Calu3 (cell line): Measurements from ENCODE around the gene ZBTB12. TPM values are rescaled to one million over a fixed set of nuclear protein-coding genes. Genes with fewer than 3 reads are reported as not detected.
"Not testable (repeated sequence)": the region's sequence is repeated elsewhere in the genome, so short reads cannot be mapped to it uniquely, and the experiment has no call there.

Source experiments
- BruUV-seq: library from RNA; stranded (reverse); fragments of 400-500 nt; replicated peaks from 2 replicates; lab custom pipeline; 2021; lab: Mats Ljungman, UMichigan
- CTCF ChIA-PET: fragments of 300-600 bp; sonication (Branson Sonifier 250); formaldehyde crosslinking; loops from one replicate; lab custom pipeline; 2022; ENCODE audit warnings: antibody characterized with exemption; lab: Charles Lee
- DNase-seq: peaks from one replicate; pipeline ENCODE4 v3.0.0; 2022
- H3K27ac Mint-ChIP-seq: one replicate; pipeline ENCODE4 v1.8.0; 2022; ENCODE audit warnings: mixed read lengths; ENCODE audit not compliant: unreplicated experiment
- H3K27me3 Mint-ChIP-seq: one replicate; pipeline ENCODE4 v1.8.0; 2022; ENCODE audit warnings: mixed read lengths; ENCODE audit not compliant: unreplicated experiment
- H3K36me3 Mint-ChIP-seq: one replicate; pipeline ENCODE4 v1.8.0; 2022; ENCODE audit warnings: mild to moderate bottlenecking, moderate library complexity, mixed read lengths; ENCODE audit not compliant: insufficient read depth, unreplicated experiment
- H3K4me1 Mint-ChIP-seq: one replicate; pipeline ENCODE4 v1.8.0; 2022; ENCODE audit warnings: mild to moderate bottlenecking, low read depth, mixed read lengths; ENCODE audit not compliant: unreplicated experiment
- H3K4me3 Mint-ChIP-seq: one replicate; pipeline ENCODE4 v1.8.0; 2022; ENCODE audit warnings: mild to moderate bottlenecking, low read depth, moderate library complexity, mixed read lengths; ENCODE audit not compliant: unreplicated experiment
- H3K9me3 Mint-ChIP-seq: one replicate; pipeline ENCODE4 v1.8.0; 2022; ENCODE audit warnings: low read depth, mixed read lengths; ENCODE audit not compliant: unreplicated experiment
- CTCF ChIP-seq: fragments of 200-600 bp; IDR thresholded peaks from one replicate; pipeline ENCODE4 v1.8.0; 2022; ENCODE audit warnings: antibody characterized with exemption; ENCODE audit not compliant: unreplicated experiment
- intact Hi-C: fragments of 100-400 bp; cut with micrococcal nuclease; formaldehyde crosslinking; loops from one replicate; pipeline ENCODE4 v1.10.0; 2022; ENCODE audit not compliant: unreplicated experiment
- total RNA-seq: library from RNA; stranded (reverse); gene quantifications from 2 replicates; pipeline ENCODE4 v1.2.3, GENCODE V29; 2022

The ZBTB12 gene
- total RNA-seq, 1 experiment from 2014 or later: 28.1 TPM

DNA sequence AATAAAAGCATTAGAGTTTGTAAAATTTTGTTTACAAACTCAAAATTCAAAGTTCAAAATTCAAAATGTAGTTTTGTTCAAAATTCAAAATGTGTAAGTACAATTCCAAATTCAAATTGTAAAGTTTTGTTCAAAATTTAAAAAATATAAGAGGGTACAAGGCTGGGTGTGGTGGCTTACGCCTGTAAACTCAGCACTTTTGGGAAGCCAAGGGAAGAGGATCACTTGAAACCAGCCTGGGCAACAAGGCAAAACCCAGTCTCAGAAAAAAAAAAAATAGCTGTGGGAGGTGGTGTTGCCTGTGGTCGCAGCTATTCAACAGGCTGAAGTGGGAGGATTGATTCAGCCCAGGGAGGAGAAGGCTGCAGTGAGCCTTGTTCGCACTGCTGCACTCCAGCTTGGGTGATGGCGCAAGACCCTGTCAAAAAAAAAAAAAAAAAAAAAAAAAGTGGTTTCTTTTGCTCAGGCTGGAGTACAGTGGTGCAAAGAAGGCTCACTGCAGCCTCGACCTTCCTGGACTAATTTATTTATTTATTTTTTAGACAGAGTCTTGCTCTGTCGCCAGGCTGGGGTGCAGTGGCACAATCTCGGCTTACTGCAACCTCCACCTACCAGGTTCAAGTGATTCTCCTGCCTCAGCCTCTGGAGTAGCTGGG lies 5.4 kb upstream of the ZBTB12 start:
- no peak for DNase-seq
- intact Hi-C loops: no loop called here
- CTCF ChIA-PET: interaction anchor here (0.6 to 0.7 kb wide), 3 partner anchors 8 to 704 kb away, joined by 3 to 5 read pairs (median 4); no protein-coding TSS in a partner anchor

DNA sequence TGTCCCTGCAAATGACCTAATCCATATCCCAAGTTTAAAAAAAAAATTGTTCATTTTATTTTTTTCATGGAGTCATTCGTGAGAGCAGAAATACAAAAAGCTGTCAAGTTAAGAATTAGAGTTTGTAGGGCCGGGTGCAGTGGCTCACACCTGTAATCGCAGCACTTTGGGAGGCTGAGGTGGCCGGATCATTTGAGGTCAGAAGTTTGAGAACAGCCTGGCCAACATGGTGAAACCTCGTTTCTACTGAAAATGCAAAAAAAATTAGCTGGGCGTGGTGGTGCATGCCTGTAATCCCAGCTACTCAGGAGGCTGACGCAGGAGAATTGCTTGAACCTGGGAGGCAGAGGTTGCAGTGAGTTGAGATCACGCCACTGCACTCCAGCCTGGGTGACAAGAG lies 4.8 kb upstream of the ZBTB12 start:
- Mint-ChIP-seq H3K4me1 (peaks cover 35% of the 10 kb centered on the region), H3K27ac (peak overlapping the region; percentile 8), H3K36me3 (peaks cover 26% of the 10 kb centered on the region)
- H3K27me3 Mint-ChIP-seq, BruUV-seq, intact Hi-C loops, H3K9me3 Mint-ChIP-seq, H3K4me3 Mint-ChIP-seq, DNase-seq: not testable (repeated sequence)
- CTCF ChIA-PET: interaction anchor here (0.7 to 1.5 kb wide), 4 partner anchors 8 to 704 kb away, joined by 3 to 5 read pairs (median 4); no protein-coding TSS in a partner anchor

More for the DNA sequence above, 5.4 kb upstream of the ZBTB12 start:
- H3K27ac Mint-ChIP-seq: no peak overlapping the region
- peaks cover 21% of the 10 kb centered on the region for H3K36me3 Mint-ChIP-seq
- no peaks in the 10 kb centered on the region for H3K27me3 Mint-ChIP-seq
- TF ChIP-seq CTCF: no peak
- no TSS peak for BruUV-seq
- no peaks in the 10 kb centered on the region for H3K9me3 Mint-ChIP-seq
- H3K4me1 Mint-ChIP-seq: peaks cover 40% of the 10 kb centered on the region
- no peak overlapping the region for H3K4me3 Mint-ChIP-seq

DNA sequence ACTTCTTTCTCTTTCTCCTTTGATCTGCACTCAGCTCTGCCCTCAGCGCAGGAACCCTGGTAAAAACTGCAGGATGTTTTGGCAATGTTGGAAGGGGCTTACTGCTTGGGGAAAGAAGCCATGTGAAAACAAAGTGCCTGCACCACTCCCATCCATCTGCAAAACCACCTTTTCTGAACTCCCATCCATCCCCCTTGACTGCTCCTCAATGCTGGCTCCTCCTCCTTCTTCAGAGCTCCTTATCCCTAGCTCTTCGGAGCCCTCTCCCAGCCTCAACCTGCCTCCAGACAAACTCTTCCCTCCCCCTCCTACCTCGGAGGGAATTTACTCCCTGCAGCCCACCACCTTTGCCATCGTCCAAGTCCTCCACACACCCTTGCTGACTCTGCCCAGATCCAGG lies 4.2 kb upstream of the ZBTB12 start:
- H3K27ac Mint-ChIP-seq: peak overlapping the region; percentile 8
- CTCF ChIA-PET: interaction anchor here (1.0 to 1.5 kb wide), 2 partner anchors 14 to 46 kb away, joined by 3 to 4 read pairs; no protein-coding TSS in a partner anchor
- intact Hi-C loops: no loop called here
- H3K4me1 Mint-ChIP-seq: peaks cover 30% of the 10 kb centered on the region
- BruUV-seq: no TSS peak
- H3K36me3 Mint-ChIP-seq: peaks cover 32% of the 10 kb centered on the region
- TF ChIP-seq CTCF: no peak
- no peak overlapping the region for H3K4me3 Mint-ChIP-seq
- no peaks in the 10 kb centered on the region for H3K27me3 Mint-ChIP-seq
- no peak for DNase-seq
- no peaks in the 10 kb centered on the region for H3K9me3 Mint-ChIP-seq

DNA sequence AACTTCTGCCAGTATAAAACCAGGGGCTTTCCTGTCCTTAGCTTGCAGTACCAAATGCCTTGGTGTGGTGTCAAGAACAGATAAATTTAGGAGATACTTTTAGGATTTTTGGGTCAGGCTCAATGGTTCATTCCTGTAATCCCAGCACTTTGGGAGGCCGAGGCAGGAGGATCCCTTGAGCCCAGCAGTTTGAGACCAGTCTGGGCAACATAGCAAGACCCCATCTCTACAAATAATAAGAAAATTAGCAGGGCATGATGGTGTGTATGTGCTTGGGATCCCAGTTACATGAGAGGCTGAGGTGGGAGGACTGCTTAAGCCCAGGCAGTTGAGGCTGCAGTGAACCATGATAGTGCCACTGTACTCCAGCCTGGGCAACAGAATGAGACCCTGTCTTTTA lies 3.2 kb upstream of the ZBTB12 start:
- Mint-ChIP-seq H3K4me3 (no peak overlapping the region), H3K27me3 (no peaks in the 10 kb centered on the region), H3K9me3 (no peaks in the 10 kb centered on the region), H3K4me1 (peaks cover 30% of the 10 kb centered on the region), H3K36me3 (peaks cover 42% of the 10 kb centered on the region), H3K27ac (no peak overlapping the region)
- DNase-seq: no peak
- no peak for TF ChIP-seq CTCF
- intact Hi-C loops: no loop called here
- BruUV-seq: no TSS peak
- CTCF ChIA-PET: interaction anchor here (1.5 kb wide), 1 partner anchor 47 kb away, joined by 4 read pairs; no protein-coding TSS in a partner anchor

DNA sequence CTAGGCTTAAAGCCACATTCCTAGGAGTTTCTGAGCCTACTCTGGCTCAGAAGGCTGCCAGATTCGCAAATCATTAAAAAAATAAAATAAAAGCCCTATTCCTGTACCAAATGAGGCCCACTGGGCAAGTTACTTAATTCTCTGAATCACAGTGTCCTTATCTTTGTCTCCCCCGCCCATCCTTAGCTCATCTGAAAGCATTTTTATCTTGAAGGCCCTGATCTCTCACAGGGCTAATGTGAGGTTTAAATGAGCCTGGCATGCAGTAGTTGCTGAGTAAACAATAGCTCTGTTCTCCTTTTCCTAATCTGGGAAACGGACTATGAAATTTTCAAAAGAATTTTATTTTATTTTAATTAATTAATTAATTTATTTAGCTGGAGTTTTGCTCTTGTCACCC lies 2.1 kb upstream of the ZBTB12 start:
- H3K27me3 Mint-ChIP-seq: no peaks in the 10 kb centered on the region
- no peak for TF ChIP-seq CTCF
- DNase-seq: no peak
- BruUV-seq: no TSS peak
- CTCF ChIA-PET: interaction anchor here (1.1 to 2.2 kb wide), 2 partner anchors 42 to 48 kb away, joined by 4 to 13 read pairs; partner anchors contain the start of gene CFB
- H3K27ac Mint-ChIP-seq: peak overlapping the region; percentile 27
- intact Hi-C loops: no loop called here
- no peak overlapping the region for H3K4me3 Mint-ChIP-seq
- H3K9me3 Mint-ChIP-seq: no peaks in the 10 kb centered on the region
- peaks cover 38% of the 10 kb centered on the region for H3K4me1 Mint-ChIP-seq
- H3K36me3 Mint-ChIP-seq: peaks cover 48% of the 10 kb centered on the region
